HG03439 (cell line): ENCODE results near the gene TOLLIP.
"Not testable (repeated sequence)": the region's sequence is repeated elsewhere in the genome, so short reads cannot be mapped to it uniquely, and the experiment has no call there.

Experiments
- ATAC-seq: cut with Tn5 transposase; IDR thresholded peaks from one replicate; pipeline ENCODE4 v1.9.1; 2021; ENCODE audit warnings: mild to moderate bottlenecking, moderate library complexity; ENCODE audit not compliant: unreplicated experiment

TOLLIP gene

DNA sequence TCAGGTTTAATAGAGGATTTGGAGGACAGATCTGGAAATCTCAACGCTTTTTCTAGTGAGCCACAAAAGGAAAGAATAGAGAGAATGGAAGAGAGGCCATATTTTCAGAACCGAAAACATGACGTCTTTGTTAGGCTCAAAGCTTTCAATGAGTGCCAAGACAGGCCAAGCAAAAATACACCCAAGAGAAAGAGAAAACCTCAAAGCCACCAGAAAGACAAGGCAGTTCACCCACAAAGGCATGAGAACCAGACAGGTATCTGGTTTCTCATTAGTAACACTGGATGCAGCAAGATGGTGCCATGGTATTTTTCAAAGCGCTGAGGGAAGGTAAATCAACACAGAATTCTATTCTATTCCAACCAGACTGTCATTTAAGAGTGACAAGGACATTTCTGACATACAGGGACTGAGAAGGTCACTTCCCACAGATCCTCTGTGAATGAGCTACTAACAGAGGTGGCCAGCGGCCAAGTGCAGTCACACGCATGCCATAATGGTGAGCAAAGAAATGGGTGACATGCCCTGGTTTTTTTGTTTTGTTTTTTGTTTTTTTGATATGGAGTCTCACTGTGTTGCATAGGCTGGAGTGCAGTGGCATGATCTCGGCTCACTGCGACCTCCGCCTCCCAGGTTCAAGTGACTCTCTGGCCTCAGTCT, 41.9 kb downstream of the TOLLIP start:
- ATAC-seq = no peak

GRCh38 chr11:1266976-1267375, 42.5 kb downstream of the TOLLIP start:
- ATAC-seq = not testable (repeated sequence)

DNA sequence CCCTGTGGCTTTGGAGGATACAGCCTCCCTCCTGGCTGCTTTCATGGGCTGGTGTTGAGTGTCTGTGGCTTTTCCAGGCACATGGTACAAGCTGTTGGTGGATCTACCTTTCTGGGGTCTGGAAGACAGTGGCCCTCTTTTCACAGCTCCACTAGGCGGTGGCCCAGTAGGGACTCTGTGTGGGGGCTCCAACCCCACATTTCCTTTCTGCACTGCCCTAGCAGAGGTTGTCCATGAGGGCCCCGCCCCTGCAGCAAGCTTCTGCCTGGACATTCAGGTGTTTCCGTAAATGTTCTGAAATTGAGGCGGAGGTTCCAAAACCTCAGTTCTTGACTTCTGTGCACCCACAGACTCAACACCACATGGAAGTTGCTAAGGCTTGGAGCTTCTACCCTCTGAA, 44.0 kb downstream of the TOLLIP start:
- ATAC-seq = not testable (repeated sequence)

DNA sequence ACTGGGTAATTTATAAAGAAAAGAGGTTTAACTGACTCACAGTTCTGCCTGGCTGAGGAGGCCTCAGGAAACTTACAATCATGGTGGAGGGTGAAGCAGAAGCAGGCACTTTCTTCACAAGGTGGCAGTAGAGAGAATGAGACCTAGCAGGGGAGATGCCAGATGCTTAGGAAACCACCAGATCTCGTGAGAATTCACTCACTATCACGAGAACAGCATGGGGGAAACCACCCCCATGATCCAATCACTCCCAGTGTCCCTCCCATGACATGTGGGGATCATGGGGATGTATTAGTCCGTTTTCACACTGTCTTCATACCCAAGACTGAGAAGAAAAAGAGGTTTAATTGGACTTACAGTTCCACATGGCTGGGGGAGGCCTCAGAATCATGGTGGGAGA, 45.0 kb downstream of the TOLLIP start:
- ATAC-seq = not testable (repeated sequence)

DNA sequence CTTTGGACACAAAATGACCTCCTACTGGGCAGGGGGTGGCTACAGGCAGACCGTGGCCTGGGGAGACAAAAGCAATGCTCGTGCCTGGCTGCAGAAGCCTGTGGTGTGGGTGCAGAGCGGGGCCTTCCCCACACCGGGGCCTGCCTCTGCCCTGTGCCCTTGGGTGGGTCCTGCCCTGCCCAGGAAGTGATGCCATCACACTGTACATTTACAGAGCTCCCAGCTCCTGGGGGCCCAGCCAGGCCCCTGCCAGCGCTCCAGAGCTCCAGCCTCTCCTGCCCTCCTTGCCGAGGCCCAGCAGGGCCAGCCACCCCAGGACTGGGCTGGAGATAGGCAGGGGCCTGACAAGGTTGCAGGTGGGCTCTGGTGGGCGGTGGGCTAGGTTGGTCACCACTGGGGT, 46.4 kb downstream of the TOLLIP start:
- no peak for ATAC-seq

GRCh38 chr11:1262172-1263006, 47.0 kb downstream of the TOLLIP start:
- ATAC-seq = peak; percentile 78

DNA sequence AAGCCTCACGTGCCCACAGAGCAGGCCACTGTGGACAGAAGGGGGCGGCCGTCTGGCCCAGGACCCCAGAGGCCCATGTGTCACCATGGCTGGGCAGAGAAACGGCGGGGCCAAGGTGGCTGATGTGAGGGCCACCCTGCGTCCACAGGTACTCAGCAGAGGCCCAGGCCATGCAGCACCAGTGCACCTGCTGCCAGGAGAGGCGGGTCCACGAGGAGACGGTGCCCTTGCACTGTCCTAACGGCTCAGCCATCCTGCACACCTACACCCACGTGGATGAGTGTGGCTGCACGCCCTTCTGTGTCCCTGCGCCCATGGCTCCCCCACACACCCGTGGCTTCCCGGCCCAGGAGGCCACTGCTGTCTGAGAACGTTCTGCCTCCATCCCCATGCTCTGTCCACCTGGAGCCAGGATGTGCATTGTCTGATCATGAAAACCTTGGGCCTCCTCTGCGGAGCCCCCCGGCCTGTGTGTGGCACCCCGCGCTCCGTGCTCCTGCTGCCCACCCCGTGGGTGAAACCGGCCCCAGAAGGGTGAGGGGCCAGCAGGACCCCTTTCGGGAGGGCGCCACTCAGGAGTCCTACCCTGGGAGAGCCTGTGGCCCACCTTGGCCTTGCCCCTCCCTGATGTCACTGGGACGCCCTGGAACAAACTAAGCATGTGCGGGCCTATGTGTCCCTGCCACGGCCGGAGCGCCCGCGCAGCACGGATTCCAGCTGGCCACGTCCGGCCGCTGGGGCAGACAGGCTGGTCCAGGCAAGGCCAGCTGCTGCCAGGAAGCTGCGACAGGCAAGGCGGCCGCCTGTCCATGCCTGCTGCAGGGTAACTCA, 48.0 kb downstream of the TOLLIP start:
- no peak for ATAC-seq

DNA sequence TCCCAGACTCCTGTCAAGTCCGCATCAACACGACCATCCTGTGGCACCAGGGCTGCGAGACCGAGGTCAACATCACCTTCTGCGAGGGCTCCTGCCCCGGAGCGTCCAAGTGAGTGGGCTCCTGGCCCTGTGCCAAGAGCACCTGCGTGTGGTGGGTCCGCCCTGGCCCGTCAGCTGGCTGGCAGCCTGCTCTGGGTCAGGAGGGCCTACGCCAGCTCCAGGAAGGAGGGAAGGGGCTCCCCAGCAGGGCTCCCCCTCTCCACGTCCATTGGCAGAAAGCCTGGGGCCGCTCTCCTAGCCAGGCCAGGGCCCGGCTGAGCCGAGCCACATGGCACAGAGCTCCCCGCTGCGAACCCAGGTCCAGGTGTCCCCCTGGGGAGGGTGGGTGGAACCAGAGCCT, 48.8 kb downstream of the TOLLIP start:
- no peak for ATAC-seq

DNA sequence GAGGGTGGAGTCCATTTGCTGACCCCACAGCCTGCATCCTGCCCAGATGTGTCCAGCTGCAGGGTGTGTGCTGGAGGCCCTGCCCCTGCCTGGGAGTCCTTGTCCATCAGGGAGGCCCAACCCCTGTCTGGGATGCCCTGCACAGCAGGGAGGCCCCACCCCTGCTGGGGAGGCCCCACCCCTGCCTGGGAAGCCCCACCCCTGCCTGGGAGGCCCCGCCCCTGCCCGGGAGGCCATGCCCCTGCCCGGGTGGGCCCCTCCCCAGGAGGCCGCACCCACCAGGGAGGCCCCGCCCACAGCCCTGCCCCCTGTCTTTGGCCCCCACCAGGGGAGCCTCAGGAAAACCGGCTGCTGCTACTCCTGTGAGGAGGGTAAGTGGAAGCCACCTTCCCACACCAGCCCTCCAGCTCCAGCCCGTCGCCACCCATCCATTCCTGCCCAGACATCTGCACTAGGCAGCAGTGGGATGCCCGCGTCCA, 49.4 kb downstream of the TOLLIP start:
- ATAC-seq = no peak

- ATAC-seq = no peak
These were observed 49.9 kb downstream of the TOLLIP start for GRCh38 chr11:1259561-1259960.

GRCh38 chr11:1259076-1259461, 50.4 kb downstream of the TOLLIP start:
- ATAC-seq = no peak

GRCh38 chr11:1258401-1259075, 50.9 kb downstream of the TOLLIP start:
- no peak for ATAC-seq

DNA sequence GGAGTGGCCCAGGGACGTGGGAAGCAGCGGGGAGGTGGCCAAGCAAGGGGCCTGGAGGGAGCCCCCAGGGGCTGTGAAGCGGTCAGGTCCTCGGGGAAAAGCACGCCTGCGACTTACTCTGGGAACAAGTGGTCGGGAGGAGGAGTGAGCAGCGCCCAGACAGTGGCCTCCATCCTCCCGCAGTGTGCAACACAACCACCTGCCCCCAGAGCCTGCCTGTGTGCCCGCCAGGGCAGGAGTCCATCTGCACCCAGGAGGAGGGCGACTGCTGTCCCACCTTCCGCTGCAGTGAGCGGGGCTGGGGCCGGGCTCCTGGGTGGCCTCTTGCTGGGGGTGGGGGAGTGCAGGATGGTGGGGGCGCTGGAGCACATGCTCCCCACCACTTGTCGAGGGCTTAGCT, 51.5 kb downstream of the TOLLIP start:
- ATAC-seq = no peak

GRCh38 chr11:1257366-1257765, 52.1 kb downstream of the TOLLIP start:
- no peak for ATAC-seq

GRCh38 chr11:1256257-1257045, 53.0 kb downstream of the TOLLIP start:
- ATAC-seq = no peak

DNA sequence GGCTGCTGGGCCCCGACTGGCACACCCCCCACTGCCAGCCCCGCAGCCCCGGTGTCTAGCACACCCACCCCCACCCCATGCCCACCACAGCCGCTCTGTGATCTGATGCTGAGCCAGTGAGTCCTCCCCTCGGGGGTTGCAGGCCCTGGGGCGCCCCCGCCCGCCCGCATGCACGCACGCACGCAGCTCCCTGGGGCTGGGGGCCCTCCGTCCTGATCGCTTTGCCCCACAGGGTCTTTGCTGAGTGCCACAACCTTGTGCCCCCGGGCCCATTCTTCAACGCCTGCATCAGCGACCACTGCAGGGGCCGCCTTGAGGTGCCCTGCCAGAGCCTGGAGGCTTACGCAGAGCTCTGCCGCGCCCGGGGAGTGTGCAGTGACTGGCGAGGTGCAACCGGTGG, 54.3 kb downstream of the TOLLIP start:
- no peak for ATAC-seq

DNA sequence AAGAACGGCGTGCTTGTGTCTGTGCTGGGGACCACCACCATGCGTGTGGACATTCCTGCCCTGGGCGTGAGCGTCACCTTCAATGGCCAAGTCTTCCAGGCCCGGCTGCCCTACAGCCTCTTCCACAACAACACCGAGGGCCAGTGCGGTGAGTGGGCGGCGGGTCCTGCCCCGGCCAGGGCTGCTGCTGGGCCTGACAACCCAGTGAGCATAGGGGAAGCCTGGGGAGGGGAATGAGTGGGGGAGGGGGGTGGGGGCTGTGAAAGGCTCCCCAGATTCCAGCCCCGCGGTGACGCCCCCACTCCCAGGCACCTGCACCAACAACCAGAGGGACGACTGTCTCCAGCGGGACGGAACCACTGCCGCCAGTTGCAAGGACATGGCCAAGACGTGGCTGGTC, 54.7 kb downstream of the TOLLIP start:
- no peak for ATAC-seq

GRCh38 chr11:1254086-1254648, 55.3 kb downstream of the TOLLIP start:
- ATAC-seq = no peak

DNA sequence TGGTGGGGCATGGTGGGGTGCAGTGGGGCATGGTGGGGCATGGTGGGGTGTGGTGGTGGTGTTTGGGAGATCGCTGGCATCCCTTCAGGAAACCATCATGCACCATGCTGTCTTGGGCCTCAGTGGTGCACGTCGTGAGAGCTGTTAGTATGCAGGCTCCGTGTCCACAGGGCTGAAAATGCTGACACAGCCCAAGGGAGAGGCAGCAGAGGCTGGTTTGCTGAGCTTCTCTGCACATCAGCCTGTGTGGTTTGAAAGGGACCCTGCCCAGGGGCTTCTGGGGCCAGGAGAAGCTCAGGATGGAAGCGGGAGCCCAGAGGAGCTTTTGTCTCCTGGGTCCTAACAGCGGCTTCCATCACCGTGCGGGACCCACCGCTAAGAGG, 56.3 kb downstream of the TOLLIP start:
- ATAC-seq = no peak
